H9 (cell line): ENCODE data around the gene WIZ. TPM values are rescaled to one million over a fixed set of nuclear protein-coding genes. Genes with fewer than 3 reads are reported as not detected.
A peak's percentile ranks its signal among the peaks of the same experiment; 100 is the strongest.

Experiments
- DNase-seq: peaks from one replicate; pipeline ENCODE4 v3.0.0-alpha.2; 2017
- H2AFZ ChIP-seq: one replicate; pipeline ENCODE4 v1.6.1; 2013; ENCODE audit warnings: mild to moderate bottlenecking, low read length, control low read depth, moderate library complexity
- H2AK5ac ChIP-seq: 2 replicates; pipeline ENCODE4 v1.6.1; 2013; ENCODE audit warnings: low read length, control low read depth, mixed read lengths; ENCODE audit not compliant: insufficient read length
- H2BK120ac ChIP-seq: one replicate; pipeline ENCODE4 v1.6.1; 2013; ENCODE audit warnings: low read depth, mild to moderate bottlenecking, low read length, control low read depth, inconsistent platforms; ENCODE audit not compliant: poor library complexity, severe bottlenecking
- H2BK12ac ChIP-seq: 2 replicates; pipeline ENCODE4 v1.6.1; 2013; ENCODE audit warnings: low read length, control low read depth, mixed read lengths, low read depth; ENCODE audit not compliant: insufficient read length
- H2BK15ac ChIP-seq: 2 replicates; pipeline ENCODE4 v1.6.1; 2013; ENCODE audit warnings: low read depth, low read length, control low read depth
- H2BK20ac ChIP-seq: one replicate; pipeline ENCODE4 v1.6.1; 2013; ENCODE audit warnings: low read depth, mild to moderate bottlenecking, low read length, control low read depth, inconsistent platforms; ENCODE audit not compliant: poor library complexity, severe bottlenecking
- H2BK5ac ChIP-seq: 2 replicates; pipeline ENCODE4 v1.6.1; 2013; ENCODE audit warnings: low read length, control low read depth, mixed read lengths; ENCODE audit not compliant: insufficient read length
- H3K14ac ChIP-seq: 2 replicates; pipeline ENCODE4 v1.6.1; 2013; ENCODE audit warnings: low read length, control low read depth; ENCODE audit not compliant: insufficient read depth
- H3K18ac ChIP-seq: 2 replicates; pipeline ENCODE4 v1.6.1; 2013; ENCODE audit warnings: low read depth, mild to moderate bottlenecking, mixed read lengths, low read length, control low read depth; ENCODE audit not compliant: insufficient read length
- H3K23ac ChIP-seq: 2 replicates; pipeline ENCODE4 v1.6.1; 2013; ENCODE audit warnings: low read length, control low read depth, mixed read lengths, low read depth; ENCODE audit not compliant: insufficient read length
- H3K23me2 ChIP-seq: 2 replicates; pipeline ENCODE4 v1.6.1; 2013; ENCODE audit warnings: low read depth, mild to moderate bottlenecking, mixed read lengths, low read length, control low read depth; ENCODE audit not compliant: insufficient read length, poor library complexity, severe bottlenecking
- H3K27ac ChIP-seq: 2 replicates; pipeline ENCODE4 v1.5.1; 2013; ENCODE audit warnings: low read length, control low read depth, mixed read lengths, low read depth; ENCODE audit not compliant: insufficient read length
- H3K27me3 ChIP-seq: 2 replicates; pipeline ENCODE4 v1.6.1; 2013; ENCODE audit warnings: low read length, control low read depth, inconsistent platforms; ENCODE audit not compliant: insufficient read depth
- H3K4ac ChIP-seq: 2 replicates; pipeline ENCODE4 v1.6.1; 2013; ENCODE audit warnings: low read depth, mild to moderate bottlenecking, control low read depth, inconsistent platforms, low read length, moderate library complexity
- H3K4me1 ChIP-seq: 2 replicates; pipeline ENCODE4 v1.6.1; 2013; ENCODE audit warnings: low read length, control low read depth, inconsistent platforms; ENCODE audit not compliant: insufficient read depth
- H3K4me2 ChIP-seq: 2 replicates; pipeline ENCODE4 v1.6.1; 2013; ENCODE audit warnings: low read length, control low read depth, mixed read lengths; ENCODE audit not compliant: insufficient read length, insufficient read depth
- H3K56ac ChIP-seq: 2 replicates; pipeline ENCODE4 v1.6.1; 2013; ENCODE audit warnings: low read depth, mild to moderate bottlenecking, mixed read lengths, low read length, control low read depth; ENCODE audit not compliant: insufficient read length
- H3K79me1 ChIP-seq: 2 replicates; pipeline ENCODE4 v1.6.1; 2013; ENCODE audit warnings: low read depth, mild to moderate bottlenecking, moderate library complexity, low read length, control low read depth, inconsistent platforms; ENCODE audit not compliant: insufficient read depth, poor library complexity, severe bottlenecking
- H3K79me2 ChIP-seq: 2 replicates; pipeline ENCODE4 v1.6.1; 2013; ENCODE audit warnings: low read length, control low read depth, inconsistent platforms; ENCODE audit not compliant: insufficient read depth
- H3K9ac ChIP-seq: 2 replicates; pipeline ENCODE4 v1.6.1; 2013; ENCODE audit warnings: low read length, control low read depth, mixed read lengths; ENCODE audit not compliant: insufficient read length; ENCODE audit errors: extremely low read depth
- H3K9me3 ChIP-seq: one replicate; pipeline ENCODE4 v1.6.1; 2013; ENCODE audit warnings: low read depth, low read length, inconsistent platforms; ENCODE audit not compliant: control insufficient read depth
- H3T11ph ChIP-seq: one replicate; pipeline ENCODE4 v1.6.1; 2013; ENCODE audit warnings: mild to moderate bottlenecking, low read length, control low read depth, inconsistent platforms
- H4K20me1 ChIP-seq: one replicate; pipeline ENCODE4 v1.6.1; 2013; ENCODE audit not compliant: control insufficient read depth, insufficient read length, insufficient read depth
- H4K5ac ChIP-seq: 2 replicates; pipeline ENCODE4 v1.6.1; 2013; ENCODE audit warnings: low read depth, mild to moderate bottlenecking, mixed read lengths, low read length, control low read depth; ENCODE audit not compliant: insufficient read length
- H4K8ac ChIP-seq: replicated peaks from 2 replicates; pipeline ENCODE4 v1.6.1; 2013; ENCODE audit warnings: low read length, control low read depth, mixed read lengths, low read depth; ENCODE audit not compliant: insufficient read length
- H4K91ac ChIP-seq: 2 replicates; pipeline ENCODE4 v1.6.1; 2013; ENCODE audit warnings: low read depth, mild to moderate bottlenecking, moderate library complexity, mixed read lengths, low read length, control low read depth; ENCODE audit not compliant: insufficient read length
- H3K27ac Mint-ChIP-seq, 3 experiments: 2 replicates in 2 of 3; 3 replicates in 1 of 3; pipeline ENCODE4 v1.8.0; 2020 to 2021; ENCODE audit warnings: mixed read lengths in 3 of 3, mild to moderate bottlenecking in 1 of 3, moderate library complexity in 1 of 3
- H3K27me3 Mint-ChIP-seq: 2 replicates; pipeline ENCODE4 v1.8.0; 2021; ENCODE audit warnings: low read depth, mild to moderate bottlenecking, moderate library complexity, mixed read lengths
- H3K36me3 Mint-ChIP-seq, 3 experiments: 2 replicates in 2 of 3; 3 replicates in 1 of 3; pipeline ENCODE4 v1.8.0; 2020 to 2021; ENCODE audit warnings: low read depth in 3 of 3, mixed read lengths in 3 of 3; ENCODE audit not compliant: insufficient read depth in 1 of 3
- H3K4me1 Mint-ChIP-seq, 2 experiments: 2 replicates each; pipeline ENCODE4 v1.8.0; 2020; ENCODE audit warnings: mixed read lengths in 2 of 2
- H3K4me3 Mint-ChIP-seq, 2 experiments: 2 replicates in 1 of 2; 3 replicates in 1 of 2; pipeline ENCODE4 v1.8.0; 2020 to 2021; ENCODE audit warnings: mild to moderate bottlenecking in 2 of 2, mixed read lengths in 2 of 2, moderate library complexity in 1 of 2
- H3K9me3 Mint-ChIP-seq, 2 experiments: 2 replicates in 1 of 2; 3 replicates in 1 of 2; pipeline ENCODE4 v1.8.0; 2020; ENCODE audit warnings: mild to moderate bottlenecking in 2 of 2, mixed read lengths in 2 of 2, moderate library complexity in 1 of 2
- WGBS: extraction: QIAGEN DNeasy Blood & Tissue Kit; methylation state at CpG from one replicate; pipeline ENCODE4 v1.1.7; 2013; ENCODE audit warnings: missing lambda C conversion rate, low lambda C conversion rate, mixed read lengths; ENCODE audit not compliant: insufficient read length; ENCODE audit errors: extremely low coverage; 5-methylcytosine and 5-hydroxymethylcytosine counted together
- total RNA-seq: library from RNA; stranded (reverse); gene quantifications from 2 replicates; pipeline ENCODE4 v1.2.1, GENCODE V29; 2021
- TF ChIP-seq, protein P1 (sequence below): fragments of 200-600 bp; sonication (generic); conservative IDR thresholded peaks from 3 replicates; pipeline ENCODE4 v1.8.0; 2021; ENCODE audit warnings: antibody characterized with exemption, mild to moderate bottlenecking

WIZ gene
- total RNA-seq, 1 experiment from 2014 or later: 33.3 TPM

DNA sequence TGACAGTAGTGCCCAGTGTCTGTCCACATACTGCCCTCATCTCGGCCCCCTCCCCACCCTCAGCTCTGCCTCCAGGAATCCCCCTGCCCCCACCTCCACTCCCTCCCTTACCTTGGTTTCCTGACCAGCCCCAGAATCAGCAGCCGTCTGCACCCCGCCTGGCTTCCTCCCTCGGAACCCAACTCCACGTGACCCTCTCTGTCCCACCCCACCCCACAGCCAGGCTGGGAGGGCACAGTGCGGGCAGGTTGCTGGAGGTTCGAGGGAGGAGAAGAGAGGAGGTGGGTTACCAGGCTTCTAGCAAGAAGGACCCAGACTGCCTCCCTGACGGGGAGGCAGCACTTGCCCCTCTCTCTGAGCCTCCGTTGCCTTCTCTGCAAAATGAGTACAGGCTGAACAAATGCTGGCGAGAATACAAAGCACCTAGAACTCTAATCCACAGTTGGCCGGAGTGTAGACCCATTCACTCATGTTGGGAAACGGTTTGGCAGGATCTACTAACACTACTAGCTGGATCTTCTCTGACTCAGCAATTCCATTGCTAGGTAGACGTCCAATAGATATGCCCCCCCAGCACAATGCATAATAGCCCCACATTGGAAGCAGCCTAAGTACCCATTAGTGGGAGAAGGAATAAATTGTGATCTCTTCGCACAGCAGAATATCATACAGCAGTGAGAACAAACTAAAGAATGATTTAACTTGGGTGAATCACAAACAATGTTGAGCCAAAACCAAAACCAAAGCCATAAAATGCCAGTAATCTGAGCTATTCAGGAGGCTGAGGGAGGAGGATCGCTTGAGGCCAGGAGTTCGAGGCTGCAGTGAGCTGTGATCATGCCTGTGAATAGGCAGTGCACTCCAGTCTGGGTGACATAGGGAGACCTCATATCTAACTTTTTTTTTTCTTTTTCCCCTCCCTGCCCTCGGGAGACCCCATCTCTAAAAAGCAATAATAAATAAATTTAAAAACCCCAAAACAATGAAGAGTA is 14.9 kb upstream of the WIZ start, which contains the start of gene RASAL3:
TSS of gene RASAL3 (minus strand) at position 151 of the 992 bp plus-strand sequence. CDS start 186 bp downstream, outside the sequence.
- H3K27me3 ChIP-seq: peaks cover 11% of the 10 kb centered on the region; the same call in 1 of the 2 replicates
- no peak within 1 kb of the TSS for H2AFZ ChIP-seq
- no peak within 1 kb of the TSS for H2BK20ac ChIP-seq
- H3K56ac ChIP-seq: no peak within 1 kb of the TSS
- H2BK5ac ChIP-seq: no peak within 1 kb of the TSS
- peaks cover 0 to 5% of the 10 kb centered on the region in 2 experiments; a peak in 4 of 5 replicates for H3K9me3 Mint-ChIP-seq
- no peaks in the 10 kb centered on the region for H3K36me3 Mint-ChIP-seq
- TF ChIP-seq, protein P1, sequence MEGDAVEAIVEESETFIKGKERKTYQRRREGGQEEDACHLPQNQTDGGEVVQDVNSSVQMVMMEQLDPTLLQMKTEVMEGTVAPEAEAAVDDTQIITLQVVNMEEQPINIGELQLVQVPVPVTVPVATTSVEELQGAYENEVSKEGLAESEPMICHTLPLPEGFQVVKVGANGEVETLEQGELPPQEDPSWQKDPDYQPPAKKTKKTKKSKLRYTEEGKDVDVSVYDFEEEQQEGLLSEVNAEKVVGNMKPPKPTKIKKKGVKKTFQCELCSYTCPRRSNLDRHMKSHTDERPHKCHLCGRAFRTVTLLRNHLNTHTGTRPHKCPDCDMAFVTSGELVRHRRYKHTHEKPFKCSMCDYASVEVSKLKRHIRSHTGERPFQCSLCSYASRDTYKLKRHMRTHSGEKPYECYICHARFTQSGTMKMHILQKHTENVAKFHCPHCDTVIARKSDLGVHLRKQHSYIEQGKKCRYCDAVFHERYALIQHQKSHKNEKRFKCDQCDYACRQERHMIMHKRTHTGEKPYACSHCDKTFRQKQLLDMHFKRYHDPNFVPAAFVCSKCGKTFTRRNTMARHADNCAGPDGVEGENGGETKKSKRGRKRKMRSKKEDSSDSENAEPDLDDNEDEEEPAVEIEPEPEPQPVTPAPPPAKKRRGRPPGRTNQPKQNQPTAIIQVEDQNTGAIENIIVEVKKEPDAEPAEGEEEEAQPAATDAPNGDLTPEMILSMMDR: no peak
- H3K14ac ChIP-seq: no peak within 1 kb of the TSS
- H3K9ac ChIP-seq: no peak within 1 kb of the TSS
- H4K5ac ChIP-seq: no peak within 1 kb of the TSS
- no peak within 1 kb of the TSS for H2BK120ac ChIP-seq
- no peaks in the 10 kb centered on the region; the same call in 1 of the 2 replicates for H3K4me1 ChIP-seq
- no peaks in the 10 kb centered on the region for H3K23me2 ChIP-seq
- no peak within 1 kb of the TSS for H3K4me2 ChIP-seq
- no peak within 1 kb of the TSS for H3K27ac Mint-ChIP-seq
- no peak within 1 kb of the TSS for H4K91ac ChIP-seq
- H3K4me1 Mint-ChIP-seq: 0 out of 4 replicates have a peak, but pooled peaks cover 0 to 2% of the 10 kb centered on the region in 2 experiments
- H4K20me1 ChIP-seq: no peaks in the 10 kb centered on the region
- no peak within 1 kb of the TSS for H3K18ac ChIP-seq
- no peak within 1 kb of the TSS for H2BK15ac ChIP-seq
- H3K23ac ChIP-seq: no peak within 1 kb of the TSS
- H3K79me1 ChIP-seq: no peaks in the 10 kb centered on the region
- no peak within 1 kb of the TSS for H3T11ph ChIP-seq
- no peaks in the 10 kb centered on the region for H3K79me2 ChIP-seq
- no peak within 1 kb of the TSS for H2BK12ac ChIP-seq
- no peak within 1 kb of the TSS for H3K4ac ChIP-seq
- H3K27me3 Mint-ChIP-seq: peaks cover 56% of the 10 kb centered on the region
- H3K4me3 Mint-ChIP-seq: no peak within 1 kb of the TSS
- no peak within 1 kb of the TSS for H4K8ac ChIP-seq
- H3K27ac ChIP-seq: no peak within 1 kb of the TSS
- H3K9me3 ChIP-seq: no peaks in the 10 kb centered on the region
- WGBS: no CpG with 5 or more reads among the region's 17 CpGs
- no peak within 1 kb of the TSS for H2AK5ac ChIP-seq
- DNase-seq: peak; percentile 59
